Measurements from ENCODE around the gene RNF39.

The RNF39 gene

DNA sequence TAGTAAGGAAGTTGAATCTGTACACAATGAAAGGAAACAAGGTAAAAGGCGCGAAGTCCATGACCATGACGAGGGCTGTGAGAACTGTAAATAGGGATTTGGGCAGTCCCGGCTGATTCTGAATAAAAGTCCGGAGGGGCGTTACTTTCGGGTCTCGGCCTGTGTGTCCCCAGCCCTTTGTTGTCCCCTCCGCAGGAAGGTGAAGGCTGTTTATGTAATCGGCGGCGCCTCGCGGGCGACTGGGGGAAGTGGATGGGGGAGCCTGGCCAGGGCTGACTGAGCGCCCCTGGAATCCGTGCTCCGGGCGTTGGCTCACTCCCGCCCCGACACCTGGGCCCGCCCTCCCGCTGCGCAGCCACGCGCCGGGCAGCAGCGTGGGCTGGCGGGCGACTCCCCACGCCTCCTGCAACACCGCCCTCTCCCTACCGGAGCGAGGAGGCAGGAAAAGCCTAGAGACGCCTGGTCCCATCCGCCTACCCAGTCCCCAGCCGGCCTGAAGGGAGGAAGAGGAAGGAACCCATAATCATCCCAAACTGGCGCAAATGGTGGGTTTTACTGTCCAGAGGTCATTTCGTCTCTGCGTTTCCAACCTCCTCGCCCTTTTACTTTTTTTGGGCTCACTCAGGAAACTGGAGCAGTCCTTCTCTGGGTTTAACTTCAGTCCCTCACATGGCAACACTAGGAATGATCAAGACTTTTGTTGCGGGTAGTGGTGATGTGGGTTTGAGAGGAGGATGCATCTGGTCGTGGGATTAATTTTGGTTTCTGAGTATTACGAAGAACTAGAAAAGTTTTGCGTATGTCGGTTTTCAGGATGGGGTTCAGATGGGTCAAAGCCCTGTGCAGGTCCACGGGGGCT, 25.2 kb upstream of the RNF39 start:
- TF ChIP-seq EZH2phosphoT487 (IDR thresholded peaks at IDR 0.05; ENCODE audit: low read depth) = no peak
- TF ChIP-seq, protein P1, sequence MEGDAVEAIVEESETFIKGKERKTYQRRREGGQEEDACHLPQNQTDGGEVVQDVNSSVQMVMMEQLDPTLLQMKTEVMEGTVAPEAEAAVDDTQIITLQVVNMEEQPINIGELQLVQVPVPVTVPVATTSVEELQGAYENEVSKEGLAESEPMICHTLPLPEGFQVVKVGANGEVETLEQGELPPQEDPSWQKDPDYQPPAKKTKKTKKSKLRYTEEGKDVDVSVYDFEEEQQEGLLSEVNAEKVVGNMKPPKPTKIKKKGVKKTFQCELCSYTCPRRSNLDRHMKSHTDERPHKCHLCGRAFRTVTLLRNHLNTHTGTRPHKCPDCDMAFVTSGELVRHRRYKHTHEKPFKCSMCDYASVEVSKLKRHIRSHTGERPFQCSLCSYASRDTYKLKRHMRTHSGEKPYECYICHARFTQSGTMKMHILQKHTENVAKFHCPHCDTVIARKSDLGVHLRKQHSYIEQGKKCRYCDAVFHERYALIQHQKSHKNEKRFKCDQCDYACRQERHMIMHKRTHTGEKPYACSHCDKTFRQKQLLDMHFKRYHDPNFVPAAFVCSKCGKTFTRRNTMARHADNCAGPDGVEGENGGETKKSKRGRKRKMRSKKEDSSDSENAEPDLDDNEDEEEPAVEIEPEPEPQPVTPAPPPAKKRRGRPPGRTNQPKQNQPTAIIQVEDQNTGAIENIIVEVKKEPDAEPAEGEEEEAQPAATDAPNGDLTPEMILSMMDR (IDR thresholded peaks at IDR 0.05; ENCODE audit: low read depth, low read length) = no peak
- Histone ChIP-seq H3K4me2 (ENCODE audit: low read length) (peak overlapping the region; percentile 98), H3K27me3 (ENCODE audit: low read depth, low read length) (peaks cover 22% of the 10 kb centered on the region), H4K20me1 (ENCODE audit: insufficient read depth, low read length) (no peaks in the 10 kb centered on the region), H3K9me3 (ENCODE audit: insufficient read depth, low read length) (no peaks in the 10 kb centered on the region), H3K79me2 (ENCODE audit: low read length) (no peaks in the 10 kb centered on the region), H3K4me3 (ENCODE audit: low read length) (peak overlapping the region; percentile 82), H3K27ac (ENCODE audit: low read length) (no peak overlapping the region), H3K36me3 (replicated peaks; ENCODE audit: low read depth, low read length) (no peaks in the 10 kb centered on the region), H2AFZ (ENCODE audit: low read depth, low read length) (no peak overlapping the region), H3K4me1 (ENCODE audit: low read length) (peaks cover 20% of the 10 kb centered on the region), H3K9ac (ENCODE audit: low read length) (0 out of 2 replicates have a peak overlapping the region, but pooled peaks have one; percentile 42)

DNA sequence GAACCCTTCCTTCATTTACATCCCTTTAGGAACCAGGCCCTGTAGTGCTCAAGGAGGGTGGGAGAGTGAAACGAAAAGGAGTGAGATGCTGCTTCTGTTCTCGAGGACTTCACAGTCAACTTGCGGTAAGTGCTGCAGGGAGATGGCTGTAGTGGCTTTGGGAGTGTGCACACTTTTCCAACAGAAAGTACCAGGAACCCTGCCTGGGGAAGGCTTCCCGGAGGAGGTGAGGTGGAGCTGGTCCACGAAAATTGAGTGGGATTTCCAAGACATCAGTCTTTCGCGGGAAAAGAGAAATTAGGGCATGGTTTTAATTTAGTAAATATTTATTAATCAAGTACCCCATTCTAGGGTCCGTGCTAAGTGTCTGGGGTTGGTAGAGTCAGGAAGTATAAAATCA, 24.6 kb upstream of the RNF39 start:
- H3K9me3 ChIP-seq (ENCODE audit: insufficient read depth, low read length) = no peaks in the 10 kb centered on the region
- H3K9ac ChIP-seq (ENCODE audit: low read length) = no peak overlapping the region
- H3K4me3 ChIP-seq (ENCODE audit: low read length) = no peak overlapping the region
- peaks cover 20% of the 10 kb centered on the region for H3K4me1 ChIP-seq (ENCODE audit: low read length)
- H4K20me1 ChIP-seq (ENCODE audit: insufficient read depth, low read length) = no peaks in the 10 kb centered on the region
- no peak overlapping the region for H3K27ac ChIP-seq (ENCODE audit: low read length)
- no peaks in the 10 kb centered on the region for H3K79me2 ChIP-seq (ENCODE audit: low read length)
- no peak overlapping the region for H2AFZ ChIP-seq (ENCODE audit: low read depth, low read length)
- peaks cover 22% of the 10 kb centered on the region for H3K27me3 ChIP-seq (ENCODE audit: low read depth, low read length)
- no peak overlapping the region for H3K4me2 ChIP-seq (ENCODE audit: low read length)
- H3K36me3 ChIP-seq (replicated peaks; ENCODE audit: low read depth, low read length) = no peaks in the 10 kb centered on the region
- TF ChIP-seq EZH2phosphoT487 (IDR thresholded peaks at IDR 0.05; ENCODE audit: low read depth) = no peak
- TF ChIP-seq, protein P1 (IDR thresholded peaks at IDR 0.05; ENCODE audit: low read depth, low read length) = no peak

DNA sequence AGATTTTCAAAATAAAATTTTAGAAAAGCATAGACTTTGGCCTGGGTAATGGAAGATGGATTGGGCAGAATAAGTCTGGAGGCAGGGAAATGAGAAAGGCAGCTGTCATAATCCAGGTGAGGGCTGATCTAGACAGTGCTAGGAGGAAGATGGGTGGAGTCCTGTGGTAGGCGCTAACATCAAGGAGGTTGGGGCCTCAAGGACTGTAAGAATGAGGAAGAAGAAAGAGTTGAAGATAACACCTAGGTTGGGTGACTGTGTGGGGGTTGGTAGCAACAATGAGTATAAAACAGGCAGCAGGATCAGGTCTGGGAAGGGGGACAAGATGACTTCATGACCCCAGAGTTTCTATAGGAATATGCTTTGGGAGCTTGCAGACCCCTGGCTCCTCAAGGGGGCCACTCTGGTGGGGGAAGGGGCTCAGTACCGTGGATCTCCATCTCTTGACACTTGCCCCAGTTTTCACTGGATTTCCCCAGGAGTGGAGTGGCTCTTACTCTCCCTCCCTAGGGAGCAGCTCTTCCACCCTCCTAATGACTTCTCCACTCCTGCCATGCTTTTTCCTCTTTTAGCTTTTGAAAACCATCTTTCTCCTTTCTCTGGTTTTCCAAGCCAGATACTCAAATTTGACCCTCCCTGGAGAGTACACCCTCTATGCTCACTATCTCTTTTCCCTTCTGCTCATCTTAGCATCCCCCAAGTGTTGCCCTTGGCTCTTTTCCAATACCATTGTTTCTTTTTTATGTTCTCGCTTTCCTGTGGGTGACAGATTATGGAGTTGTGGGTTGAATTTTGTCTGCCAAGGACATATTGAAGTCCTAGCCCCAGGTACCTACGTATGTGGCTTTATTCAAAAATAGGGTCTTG, 22.6 kb upstream of the RNF39 start:
- no peaks in the 10 kb centered on the region for H3K9me3 ChIP-seq (ENCODE audit: insufficient read depth, low read length)
- H3K79me2 ChIP-seq (ENCODE audit: low read length) = no peaks in the 10 kb centered on the region
- H3K4me1 ChIP-seq (ENCODE audit: low read length) = peaks cover 25% of the 10 kb centered on the region
- H3K27me3 ChIP-seq (ENCODE audit: low read depth, low read length) = peaks cover 24% of the 10 kb centered on the region
- H3K4me2 ChIP-seq (ENCODE audit: low read length) = no peak overlapping the region
- no peak overlapping the region for H2AFZ ChIP-seq (ENCODE audit: low read depth, low read length)
- no peaks in the 10 kb centered on the region for H4K20me1 ChIP-seq (ENCODE audit: insufficient read depth, low read length)
- H3K4me3 ChIP-seq (ENCODE audit: low read length) = no peak overlapping the region
- TF ChIP-seq, protein P1 (IDR thresholded peaks at IDR 0.05; ENCODE audit: low read depth, low read length) = no peak
- no peak for TF ChIP-seq EZH2phosphoT487 (IDR thresholded peaks at IDR 0.05; ENCODE audit: low read depth)
- H3K27ac ChIP-seq (ENCODE audit: low read length) = no peak overlapping the region
- no peak overlapping the region for H3K9ac ChIP-seq (ENCODE audit: low read length)
- no peaks in the 10 kb centered on the region for H3K36me3 ChIP-seq (replicated peaks; ENCODE audit: low read depth, low read length)

DNA sequence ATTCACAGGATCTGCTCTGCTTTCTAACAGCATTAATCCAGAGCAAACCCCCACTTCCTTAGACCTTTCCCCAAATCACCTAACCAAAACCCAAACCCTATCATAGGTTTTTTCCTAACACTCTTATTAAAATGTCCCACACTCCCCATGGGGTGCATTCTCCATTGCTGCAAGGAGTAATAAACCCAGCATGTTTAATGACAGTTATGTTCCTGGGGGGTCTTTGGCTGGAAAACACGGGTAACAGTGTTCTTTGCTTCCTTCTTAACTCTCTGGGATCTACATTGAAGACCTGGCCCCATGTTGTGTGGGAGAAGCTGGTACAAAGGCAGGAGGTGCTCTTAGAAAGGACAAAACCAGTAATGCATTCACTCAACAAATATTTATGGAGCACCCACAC, 21.3 kb upstream of the RNF39 start:
- no peak overlapping the region for H2AFZ ChIP-seq (ENCODE audit: low read depth, low read length)
- H3K36me3 ChIP-seq (replicated peaks; ENCODE audit: low read depth, low read length) = no peaks in the 10 kb centered on the region
- no peak for TF ChIP-seq EZH2phosphoT487 (IDR thresholded peaks at IDR 0.05; ENCODE audit: low read depth)
- TF ChIP-seq, protein P1 (IDR thresholded peaks at IDR 0.05; ENCODE audit: low read depth, low read length) = no peak
- peaks cover 19% of the 10 kb centered on the region for H3K4me1 ChIP-seq (ENCODE audit: low read length)
- no peak overlapping the region for H3K4me3 ChIP-seq (ENCODE audit: low read length)
- no peak overlapping the region for H3K4me2 ChIP-seq (ENCODE audit: low read length)
- H3K27me3 ChIP-seq (ENCODE audit: low read depth, low read length) = peaks cover 25% of the 10 kb centered on the region
- no peak overlapping the region for H3K27ac ChIP-seq (ENCODE audit: low read length)
- H4K20me1 ChIP-seq (ENCODE audit: insufficient read depth, low read length) = no peaks in the 10 kb centered on the region
- H3K79me2 ChIP-seq (ENCODE audit: low read length) = no peaks in the 10 kb centered on the region
- no peak overlapping the region for H3K9ac ChIP-seq (ENCODE audit: low read length)
- H3K9me3 ChIP-seq (ENCODE audit: insufficient read depth, low read length) = no peaks in the 10 kb centered on the region

All from OCI-LY3 (cell line).